PC-9 (cell line): Measurements from ENCODE around the gene PANK3.

Experiments used
- EZH2 ChIP-seq: fragments of 200-600 bp; sonication (generic); IDR thresholded peaks from 2 replicates; pipeline ENCODE4 v1.8.0; 2017; ENCODE audit warnings: antibody characterized with exemption, low read depth
- TF ChIP-seq, protein P1 (sequence below): fragments of 200-600 bp; sonication (generic); conservative IDR thresholded peaks from 2 replicates; pipeline ENCODE4 v1.6.1; 2017; ENCODE audit warnings: mixed run types, antibody characterized with exemption, mild to moderate bottlenecking, moderate library complexity

DNA sequence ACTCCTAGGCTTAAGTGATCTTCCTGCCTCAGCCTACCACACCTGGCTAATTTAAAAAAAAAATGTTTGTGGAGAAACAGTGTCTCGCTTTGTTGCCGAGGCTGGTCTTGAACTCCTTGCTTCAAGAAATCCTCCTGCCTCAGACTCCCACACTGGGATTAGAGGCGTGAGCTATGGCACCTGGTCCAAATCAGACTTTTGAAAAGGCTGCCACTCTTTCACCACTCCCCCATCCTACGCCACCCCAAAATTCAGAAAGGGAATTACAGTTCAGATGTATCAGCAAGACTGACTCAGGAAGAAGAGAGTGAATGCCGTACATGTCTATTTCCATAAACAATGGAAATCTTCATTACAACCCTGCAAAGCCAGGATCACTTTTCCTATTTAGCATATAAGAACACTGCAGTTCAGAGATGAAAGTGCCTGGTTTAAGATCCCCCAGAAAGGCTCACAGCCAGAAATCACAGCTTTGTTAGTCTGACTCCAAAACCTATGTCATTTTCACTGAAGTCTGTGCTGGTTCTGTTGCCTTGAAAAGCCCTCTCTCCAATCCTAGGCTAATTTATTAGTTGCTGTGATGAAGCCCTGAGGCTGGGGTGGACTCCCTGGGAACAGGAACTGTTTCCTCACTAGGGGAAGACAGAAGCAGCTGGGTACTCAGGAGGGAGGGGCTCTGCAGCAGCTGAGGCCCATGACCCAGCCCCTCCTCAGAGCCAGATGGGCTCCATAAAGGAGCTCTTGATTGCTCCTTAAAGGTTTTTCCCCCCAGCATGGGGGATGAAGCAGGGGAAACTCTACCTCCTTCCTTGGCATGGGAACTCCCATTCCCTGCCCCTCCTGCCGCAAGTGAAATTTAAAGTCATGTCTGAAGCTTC is 46.9 kb downstream of the PANK3 start:
- TF ChIP-seq, protein P1, sequence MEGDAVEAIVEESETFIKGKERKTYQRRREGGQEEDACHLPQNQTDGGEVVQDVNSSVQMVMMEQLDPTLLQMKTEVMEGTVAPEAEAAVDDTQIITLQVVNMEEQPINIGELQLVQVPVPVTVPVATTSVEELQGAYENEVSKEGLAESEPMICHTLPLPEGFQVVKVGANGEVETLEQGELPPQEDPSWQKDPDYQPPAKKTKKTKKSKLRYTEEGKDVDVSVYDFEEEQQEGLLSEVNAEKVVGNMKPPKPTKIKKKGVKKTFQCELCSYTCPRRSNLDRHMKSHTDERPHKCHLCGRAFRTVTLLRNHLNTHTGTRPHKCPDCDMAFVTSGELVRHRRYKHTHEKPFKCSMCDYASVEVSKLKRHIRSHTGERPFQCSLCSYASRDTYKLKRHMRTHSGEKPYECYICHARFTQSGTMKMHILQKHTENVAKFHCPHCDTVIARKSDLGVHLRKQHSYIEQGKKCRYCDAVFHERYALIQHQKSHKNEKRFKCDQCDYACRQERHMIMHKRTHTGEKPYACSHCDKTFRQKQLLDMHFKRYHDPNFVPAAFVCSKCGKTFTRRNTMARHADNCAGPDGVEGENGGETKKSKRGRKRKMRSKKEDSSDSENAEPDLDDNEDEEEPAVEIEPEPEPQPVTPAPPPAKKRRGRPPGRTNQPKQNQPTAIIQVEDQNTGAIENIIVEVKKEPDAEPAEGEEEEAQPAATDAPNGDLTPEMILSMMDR, result no peak
- no peak for TF ChIP-seq EZH2
